GM21737 (cell line): ENCODE measurements around the gene TBC1D22A.
"Not testable (repeated sequence)": the region's sequence is repeated elsewhere in the genome, so short reads cannot be mapped to it uniquely, and the experiment has no call there.

Experiments
- ATAC-seq: cut with Tn5 transposase; IDR thresholded peaks from one replicate; pipeline ENCODE4 v1.9.1; 2021; ENCODE audit warnings: mild to moderate bottlenecking, moderate library complexity; ENCODE audit not compliant: unreplicated experiment

TBC1D22A gene

GRCh38 chr22:47170511-47171440 lies 408.3 kb downstream of the TBC1D22A start:
- not testable (repeated sequence) for ATAC-seq

- no peak for ATAC-seq
These were observed 409.2 kb downstream of the TBC1D22A start for GRCh38 chr22:47171441-47172221.

GRCh38 chr22:47172771-47173534 lies 410.5 kb downstream of the TBC1D22A start:
- no peak for ATAC-seq

- ATAC-seq, result no peak
These were observed 411.1 kb downstream of the TBC1D22A start for GRCh38 chr22:47173535-47174021.

GRCh38 chr22:47174096-47174495 lies 411.6 kb downstream of the TBC1D22A start:
- no peak for ATAC-seq

- no peak for ATAC-seq
These were observed 412.2 kb downstream of the TBC1D22A start for GRCh38 chr22:47174671-47175112.

- no peak for ATAC-seq
These were observed 412.9 kb downstream of the TBC1D22A start for GRCh38 chr22:47175151-47176025.

- no peak for ATAC-seq
These were observed 413.6 kb downstream of the TBC1D22A start for GRCh38 chr22:47176026-47176389.

GRCh38 chr22:47176573-47177333 lies 414.3 kb downstream of the TBC1D22A start:
- ATAC-seq, result no peak

- no peak for ATAC-seq
These were observed 414.9 kb downstream of the TBC1D22A start for GRCh38 chr22:47177334-47177815.

- ATAC-seq, result no peak
These were observed 415.9 kb downstream of the TBC1D22A start for GRCh38 chr22:47178339-47178738.

GRCh38 chr22:47180796-47181195 lies 418.3 kb downstream of the TBC1D22A start:
- no peak for ATAC-seq

- no peak for ATAC-seq
These were observed 424.9 kb downstream of the TBC1D22A start for GRCh38 chr22:47187176-47187957.

- no peak for ATAC-seq
These were observed 426.0 kb downstream of the TBC1D22A start for GRCh38 chr22:47188261-47189055.

- no peak for ATAC-seq
These were observed 426.8 kb downstream of the TBC1D22A start for GRCh38 chr22:47189056-47189916.

- ATAC-seq, result no peak
These were observed 428.0 kb downstream of the TBC1D22A start for GRCh38 chr22:47190276-47190956.
